Neural progenitor cell (in vitro differentiated cells): Measurements from ENCODE around the gene PLCB3.

Experiments used
- CTCF ChIP-seq: fragments of 200-600 bp; sonication (generic); IDR thresholded peaks from 2 replicates; pipeline ENCODE4 v1.5.1; 2017; ENCODE audit warnings: antibody characterized with exemption, mild to moderate bottlenecking
- EZH2phosphoT487 ChIP-seq: fragments of 200-600 bp; sonication (generic); IDR thresholded peaks from 2 replicates; pipeline ENCODE4 v1.6.1; 2017; ENCODE audit warnings: antibody characterized with exemption

- TF ChIP-seq CTCF (no peak), EZH2phosphoT487 (peak; percentile 83)
Measured at GRCh38 chr11:64291752-64292459, 40.6 kb downstream of the PLCB3 start.
